CD4-positive, alpha-beta memory T cell (primary cell): ENCODE data around the gene NBAS. TPM values are rescaled to one million over a fixed set of nuclear protein-coding genes. Genes with fewer than 3 reads are reported as not detected.
"Not testable (repeated sequence)": the region's sequence is repeated elsewhere in the genome, so short reads cannot be mapped to it uniquely, and the experiment has no call there.

Experiments used
- CTCF ChIA-PET: fragments of 350-600 bp; sonication (Branson Sonifier 250); formaldehyde crosslinking; loops from one replicate; lab custom pipeline; 2021; ENCODE audit warnings: inconsistent platforms; ENCODE audit not compliant: partially characterized antibody; lab: Charles Lee
- POLR2A ChIA-PET: fragments of 350-600 bp; sonication (Branson Sonifier 250); formaldehyde crosslinking; loops from one replicate; lab custom pipeline; 2021; ENCODE audit not compliant: partially characterized antibody; lab: Charles Lee
- DNase-seq, 5 donors: peaks; one replicate each; pipeline versions ENCODE4 v3.0.0 to v3.0.0-alpha.2; 2020 to 2022; ENCODE audit warnings: mixed read lengths in 1 of 5
- H3K27ac ChIP-seq: one replicate; pipeline ENCODE4 v1.7.0; 2013; ENCODE audit warnings: low read depth, low read length
- H3K27me3 ChIP-seq: 2 replicates; pipeline ENCODE4 v1.7.0; 2013; ENCODE audit warnings: mild to moderate bottlenecking, low read length, moderate library complexity; ENCODE audit not compliant: insufficient read depth
- H3K36me3 ChIP-seq: 2 replicates; pipeline ENCODE4 v1.7.0; 2013; ENCODE audit warnings: mild to moderate bottlenecking, low read length, moderate library complexity; ENCODE audit not compliant: insufficient read depth
- H3K4me1 ChIP-seq: 2 replicates; pipeline ENCODE4 v1.7.0; 2013; ENCODE audit warnings: mild to moderate bottlenecking, low read length, moderate library complexity; ENCODE audit not compliant: insufficient read depth
- H3K4me3 ChIP-seq, 2 donors: one replicate each; pipeline ENCODE4 v1.7.0; 2013; ENCODE audit warnings: low read length in 2 of 2, mild to moderate bottlenecking in 1 of 2
- H3K9me3 ChIP-seq, 2 donors: one replicate each; pipeline ENCODE4 v1.7.0; 2013; ENCODE audit warnings: low read length in 2 of 2, control low read depth in 1 of 2; ENCODE audit not compliant: control insufficient read depth in 1 of 2
- H3K27ac Mint-ChIP-seq, 7 donors: one replicate each; pipeline ENCODE4 v1.8.0; 2020 to 2021; ENCODE audit warnings: mixed read lengths in 7 of 7, mild to moderate bottlenecking in 6 of 7, inconsistent platforms in 3 of 7, moderate library complexity in 3 of 7
- H3K27me3 Mint-ChIP-seq, 2 donors: one replicate each; pipeline ENCODE4 v1.8.0; 2020 to 2021; ENCODE audit warnings: mixed read lengths in 2 of 2
- H3K36me3 Mint-ChIP-seq, 2 donors: one replicate each; pipeline ENCODE4 v1.8.0; 2020 to 2021; ENCODE audit warnings: mixed read lengths in 2 of 2, inconsistent platforms in 1 of 2, mild to moderate bottlenecking in 1 of 2
- H3K4me1 Mint-ChIP-seq, 4 donors: one replicate each; pipeline ENCODE4 v1.8.0; 2020 to 2021; ENCODE audit warnings: mixed read lengths in 4 of 4, mild to moderate bottlenecking in 1 of 4
- H3K4me3 Mint-ChIP-seq, 8 donors: one replicate each; pipeline ENCODE4 v1.8.0; 2020 to 2021; ENCODE audit warnings: mixed read lengths in 8 of 8, mild to moderate bottlenecking in 7 of 8, moderate library complexity in 6 of 8, inconsistent platforms in 3 of 8
- H3K9me3 Mint-ChIP-seq, 8 donors: one replicate each; pipeline ENCODE4 v1.8.0; 2020 to 2021; ENCODE audit warnings: mixed read lengths in 8 of 8, mild to moderate bottlenecking in 5 of 8, inconsistent platforms in 3 of 8, moderate library complexity in 1 of 8
- intact Hi-C: fragments of 100-400 bp; cut with micrococcal nuclease; formaldehyde crosslinking; loops from one replicate; pipeline ENCODE4 v1.15.1; 2023
- polyA plus RNA-seq, 2 donors: library from polyadenylated mRNA; unstranded; fragments of 300-500 nt; fragmentation: Illumina TruSeq; gene quantifications; one replicate each; pipeline ENCODE4 v1.2.3, GENCODE V29; 2021
- total RNA-seq, 2 experiments: library from RNA; stranded (reverse); gene quantifications; one replicate each; pipeline ENCODE4 v1.2.3, GENCODE V29; 2021

The NBAS gene
- total and polyA plus RNA-seq, 4 experiments from 2014 or later: 16.1 to 37.0 (median 27.1) TPM

- H3K4me3 Mint-ChIP-seq: no peak overlapping the region
- no peak overlapping the region for H3K27ac Mint-ChIP-seq
- ChIA-PET CTCF (no interaction called here), POLR2A (no interaction called here)
- no peaks in the 10 kb centered on the region for H3K9me3 ChIP-seq
- H3K4me1 Mint-ChIP-seq: peaks cover 0 to 8% (median 2%) of the 10 kb centered on the region in 4 donors
- no peaks in the 10 kb centered on the region for H3K27me3 ChIP-seq
- peaks cover 12% of the 10 kb centered on the region for H3K36me3 ChIP-seq
- peaks cover 73 to 75% of the 10 kb centered on the region in 2 donors for H3K36me3 Mint-ChIP-seq
- DNase-seq: no peak
- intact Hi-C loops: no loop called here
- no peaks in the 10 kb centered on the region for H3K27me3 Mint-ChIP-seq
- no peaks in the 10 kb centered on the region for H3K4me1 ChIP-seq
- no peak overlapping the region for H3K4me3 ChIP-seq
- no peak overlapping the region for H3K27ac ChIP-seq
- no peaks in the 10 kb centered on the region for H3K9me3 Mint-ChIP-seq
These were observed 51.0 kb downstream of the NBAS start for GRCh38 chr2:15510131-15510530.

GRCh38 chr2:15507697-15508096 is 53.4 kb downstream of the NBAS start:
- no peak overlapping the region for H3K27ac Mint-ChIP-seq
- no peak overlapping the region for H3K4me3 ChIP-seq
- POLR2A ChIA-PET: no interaction called here

GRCh38 chr2:15507061-15507460 is 54.1 kb downstream of the NBAS start:
- H3K36me3 Mint-ChIP-seq: peaks cover 73 to 81% of the 10 kb centered on the region in 2 donors
- peaks cover 0 to 8% (median 6%) of the 10 kb centered on the region in 4 donors for H3K4me1 Mint-ChIP-seq
- H3K36me3 ChIP-seq: peaks cover 10% of the 10 kb centered on the region
- no peaks in the 10 kb centered on the region for H3K27me3 Mint-ChIP-seq
- ChIA-PET POLR2A (no interaction called here), CTCF (no interaction called here)
- intact Hi-C loops: no loop called here
- H3K9me3 ChIP-seq: no peaks in the 10 kb centered on the region
- DNase-seq: no peak
- no peaks in the 10 kb centered on the region for H3K4me1 ChIP-seq
- no peaks in the 10 kb centered on the region for H3K27me3 ChIP-seq
- no peak overlapping the region for H3K4me3 ChIP-seq
- no peak overlapping the region for H3K27ac ChIP-seq
- H3K4me3 Mint-ChIP-seq: no peak overlapping the region
- H3K9me3 Mint-ChIP-seq: no peaks in the 10 kb centered on the region
- peak overlapping the region in 2 of 7 donors; percentile 28 to 53 for H3K27ac Mint-ChIP-seq

More at GRCh38 chr2:15507697-15508096, 53.4 kb downstream of the NBAS start:
- Histone ChIP-seq H3K4me1 (no peaks in the 10 kb centered on the region), H3K27ac (no peak overlapping the region), H3K27me3 (no peaks in the 10 kb centered on the region), H3K36me3 (peaks cover 8% of the 10 kb centered on the region), H3K9me3 (no peaks in the 10 kb centered on the region)
- H3K9me3 Mint-ChIP-seq: no peaks in the 10 kb centered on the region
- H3K27me3 Mint-ChIP-seq: no peaks in the 10 kb centered on the region
- intact Hi-C loops: no loop called here
- H3K4me1 Mint-ChIP-seq: peaks cover 0 to 8% (median 6%) of the 10 kb centered on the region in 4 donors
- DNase-seq: no peak
- CTCF ChIA-PET: interaction anchor here (1.0 kb wide), 1 partner anchor 38 kb away, joined by 3 read pairs; no protein-coding TSS in a partner anchor
- H3K4me3 Mint-ChIP-seq: no peak overlapping the region
- H3K36me3 Mint-ChIP-seq: peaks cover 74 to 80% of the 10 kb centered on the region in 2 donors

GRCh38 chr2:15506229-15506819 is 54.8 kb downstream of the NBAS start:
- H3K4me1 ChIP-seq: no peaks in the 10 kb centered on the region
- Mint-ChIP-seq H3K36me3 (peaks cover 73 to 79% of the 10 kb centered on the region in 2 donors), H3K27me3 (no peaks in the 10 kb centered on the region), H3K9me3 (no peaks in the 10 kb centered on the region), H3K27ac (peak overlapping the region in 1 of 7 donors; percentile 7), H3K4me3 (no peak overlapping the region), H3K4me1 (peaks cover 0 to 8% (median 6%) of the 10 kb centered on the region in 4 donors)
- ChIA-PET POLR2A (no interaction called here), CTCF (no interaction called here)
- no peaks in the 10 kb centered on the region for H3K27me3 ChIP-seq
- H3K4me3 ChIP-seq: no peak overlapping the region
- no peak for DNase-seq
- peaks cover 13% of the 10 kb centered on the region for H3K36me3 ChIP-seq
- H3K27ac ChIP-seq: no peak overlapping the region
- H3K9me3 ChIP-seq: no peaks in the 10 kb centered on the region
- intact Hi-C loops: no loop called here

GRCh38 chr2:15504882-15505663 is 56.1 kb downstream of the NBAS start:
- Mint-ChIP-seq H3K36me3 (peaks cover 62 to 73% of the 10 kb centered on the region in 2 donors), H3K9me3 (no peaks in the 10 kb centered on the region), H3K4me1 (peaks cover 0 to 8% (median 6%) of the 10 kb centered on the region in 4 donors), H3K4me3 (no peak overlapping the region), H3K27me3 (no peaks in the 10 kb centered on the region), H3K27ac (peak overlapping the region in 3 of 7 donors; percentile 14 to 49 (median 24))
- Histone ChIP-seq H3K4me1 (no peaks in the 10 kb centered on the region), H3K27me3 (no peaks in the 10 kb centered on the region), H3K27ac (no peak overlapping the region), H3K9me3 (no peaks in the 10 kb centered on the region), H3K4me3 (no peak overlapping the region), H3K36me3 (peaks cover 6% of the 10 kb centered on the region)
- DNase-seq: no peak
- ChIA-PET CTCF (no interaction called here), POLR2A (no interaction called here)
- intact Hi-C loops: no loop called here

GRCh38 chr2:15499251-15499650 is 61.9 kb downstream of the NBAS start:
- DNase-seq, POLR2A ChIA-PET, CTCF ChIA-PET, H3K9me3 Mint-ChIP-seq, H3K4me3 ChIP-seq, H3K9me3 ChIP-seq, H3K4me1 ChIP-seq, H3K4me3 Mint-ChIP-seq, H3K27ac ChIP-seq, intact Hi-C loops, H3K27ac Mint-ChIP-seq, H3K27me3 ChIP-seq, H3K27me3 Mint-ChIP-seq, H3K36me3 ChIP-seq, H3K4me1 Mint-ChIP-seq: not testable (repeated sequence)
- peaks cover 60 to 76% of the 10 kb centered on the region in 2 donors for H3K36me3 Mint-ChIP-seq

GRCh38 chr2:15498554-15498953 is 62.6 kb downstream of the NBAS start:
- POLR2A ChIA-PET: no interaction called here
- Histone ChIP-seq H3K27ac (no peak overlapping the region), H3K36me3 (peaks cover 6% of the 10 kb centered on the region), H3K27me3 (no peaks in the 10 kb centered on the region), H3K9me3 (no peaks in the 10 kb centered on the region), H3K4me1 (no peaks in the 10 kb centered on the region), H3K4me3 (no peak overlapping the region)
- Mint-ChIP-seq H3K4me1 (peaks cover 0 to 3% (median under 1%) of the 10 kb centered on the region in 4 donors), H3K9me3 (peaks cover 0 to 2% (median 0%) of the 10 kb centered on the region in 8 donors), H3K27ac (no peak overlapping the region), H3K36me3 (peaks cover 56 to 72% of the 10 kb centered on the region in 2 donors), H3K27me3 (no peaks in the 10 kb centered on the region), H3K4me3 (peak overlapping the region in 1 of 8 donors; percentile 38)
- no peak for DNase-seq
- intact Hi-C loops: no loop called here
- CTCF ChIA-PET: no interaction called here
